Measurements from ENCODE around the gene MAP2K3.

The MAP2K3 gene

GRCh38 chr17:21284319-21285163 is at the start of gene MAP2K3:
Gene MAP2K3, plus strand, starts transcription at chr17:21284711. Its CDS starts 210 bp downstream, at chr17:21284921.
- DNase-seq, result peak; percentile 97 to 98

- peak in 1 of 2 experiments; percentile 50 for DNase-seq
These were observed 48.6 kb upstream of the MAP2K3 start for GRCh38 chr17:21235921-21236320.

- DNase-seq, result no peak
These were observed 44.7 kb upstream of the MAP2K3 start for GRCh38 chr17:21239680-21240368.

- DNase-seq, result no peak
These were observed 44.0 kb upstream of the MAP2K3 start for GRCh38 chr17:21240369-21241055.

- no peak for DNase-seq
These were observed 42.9 kb upstream of the MAP2K3 start for GRCh38 chr17:21241564-21241963.

GRCh38 chr17:21242026-21242697 is 42.3 kb upstream of the MAP2K3 start:
- no peak for DNase-seq

GRCh38 chr17:21242780-21243515 is 41.6 kb upstream of the MAP2K3 start:
- no peak for DNase-seq

- DNase-seq, result no peak
These were observed 40.8 kb upstream of the MAP2K3 start for GRCh38 chr17:21243516-21244303.

- no peak for DNase-seq
These were observed 38.8 kb upstream of the MAP2K3 start for GRCh38 chr17:21245639-21246084.

- DNase-seq, result no peak
These were observed 37.8 kb upstream of the MAP2K3 start for GRCh38 chr17:21246698-21247097.

- no peak for DNase-seq
These were observed 36.8 kb upstream of the MAP2K3 start for GRCh38 chr17:21247552-21248258.

GRCh38 chr17:21248500-21248899 is 36.0 kb upstream of the MAP2K3 start:
- DNase-seq, result no peak

- DNase-seq, result no peak
These were observed 35.3 kb upstream of the MAP2K3 start for GRCh38 chr17:21249086-21249795.

- no peak for DNase-seq
These were observed 34.4 kb upstream of the MAP2K3 start for GRCh38 chr17:21249920-21250703.

GRCh38 chr17:21250854-21251253 is 33.7 kb upstream of the MAP2K3 start:
- DNase-seq, result no peak

GRCh38 chr17:21251337-21252010 is 33.0 kb upstream of the MAP2K3 start:
- DNase-seq, result no peak

- no peak for DNase-seq
These were observed 32.2 kb upstream of the MAP2K3 start for GRCh38 chr17:21252289-21252795.
